OCI-LY7 (cell line): ENCODE results near the gene LFNG.

Experiments used
- EZH2phosphoT487 ChIP-seq: fragments of 200-600 bp; sonication (generic); IDR thresholded peaks from 2 replicates; pipeline ENCODE4 v1.6.1; 2018; ENCODE audit warnings: low read depth, borderline replicate concordance, mild to moderate bottlenecking, mixed run types, antibody characterized with exemption, low read length, moderate library complexity, mixed read lengths
- TF ChIP-seq, protein P1 (sequence below): fragments of 200-600 bp; sonication (generic); conservative IDR thresholded peaks from 2 replicates; pipeline ENCODE4 v1.5.1; 2014; ENCODE audit warnings: mild to moderate bottlenecking, antibody characterized with exemption, low read length, moderate library complexity, mixed read lengths

DNA sequence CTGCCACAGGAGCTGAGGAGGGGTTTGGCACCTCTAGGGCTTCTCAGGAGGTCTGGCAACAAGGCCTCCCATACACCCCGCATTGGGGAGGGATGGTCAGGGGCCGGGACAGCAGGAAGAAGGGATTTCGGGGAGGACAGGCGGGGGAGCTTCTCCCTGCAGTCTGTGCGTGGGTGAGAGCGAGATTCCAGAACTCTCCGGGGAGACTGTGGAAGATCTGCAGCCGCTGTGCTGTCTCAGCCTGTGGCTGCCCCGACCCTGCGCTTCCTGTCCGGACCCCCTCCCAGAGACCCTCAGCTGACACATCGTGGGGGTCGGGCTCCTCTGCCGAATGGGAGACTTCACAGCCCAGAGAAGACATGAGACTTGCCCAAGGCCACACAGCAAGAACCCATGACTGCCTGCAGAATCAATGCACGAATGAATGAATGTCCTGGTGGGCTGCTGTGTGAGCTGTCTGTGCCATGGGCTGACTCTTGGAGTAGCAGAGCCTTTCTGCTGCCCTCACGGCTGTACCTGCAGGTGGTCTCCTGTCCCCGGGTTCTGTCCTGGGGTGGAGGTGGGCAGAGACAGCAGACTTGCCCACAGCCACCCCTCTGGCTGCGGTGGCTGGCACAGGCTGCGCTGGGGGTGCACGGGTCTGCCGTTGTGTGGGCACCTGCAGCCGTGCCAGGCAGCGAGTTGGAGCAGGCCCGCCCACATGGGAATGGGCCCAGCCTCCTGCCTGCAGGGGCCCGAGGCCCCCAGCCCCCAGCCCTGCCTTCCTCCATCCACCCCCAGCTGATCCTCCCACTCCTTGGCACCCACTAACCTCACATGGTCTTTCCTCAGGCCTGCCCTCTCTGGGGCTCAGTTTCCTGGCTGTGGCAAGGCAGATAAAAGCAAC, 16.3 kb upstream of the LFNG start:
- TF ChIP-seq, protein P1, sequence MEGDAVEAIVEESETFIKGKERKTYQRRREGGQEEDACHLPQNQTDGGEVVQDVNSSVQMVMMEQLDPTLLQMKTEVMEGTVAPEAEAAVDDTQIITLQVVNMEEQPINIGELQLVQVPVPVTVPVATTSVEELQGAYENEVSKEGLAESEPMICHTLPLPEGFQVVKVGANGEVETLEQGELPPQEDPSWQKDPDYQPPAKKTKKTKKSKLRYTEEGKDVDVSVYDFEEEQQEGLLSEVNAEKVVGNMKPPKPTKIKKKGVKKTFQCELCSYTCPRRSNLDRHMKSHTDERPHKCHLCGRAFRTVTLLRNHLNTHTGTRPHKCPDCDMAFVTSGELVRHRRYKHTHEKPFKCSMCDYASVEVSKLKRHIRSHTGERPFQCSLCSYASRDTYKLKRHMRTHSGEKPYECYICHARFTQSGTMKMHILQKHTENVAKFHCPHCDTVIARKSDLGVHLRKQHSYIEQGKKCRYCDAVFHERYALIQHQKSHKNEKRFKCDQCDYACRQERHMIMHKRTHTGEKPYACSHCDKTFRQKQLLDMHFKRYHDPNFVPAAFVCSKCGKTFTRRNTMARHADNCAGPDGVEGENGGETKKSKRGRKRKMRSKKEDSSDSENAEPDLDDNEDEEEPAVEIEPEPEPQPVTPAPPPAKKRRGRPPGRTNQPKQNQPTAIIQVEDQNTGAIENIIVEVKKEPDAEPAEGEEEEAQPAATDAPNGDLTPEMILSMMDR = no peak
- TF ChIP-seq EZH2phosphoT487 = no peak
